T-helper 1 cell (primary cell): Measurements from ENCODE around the gene ABHD3.
"Not testable (repeated sequence)": the region's sequence is repeated elsewhere in the genome, so short reads cannot be mapped to it uniquely, and the experiment has no call there.

Experiments
- DNase-seq, 5 donors: peaks; one replicate each; pipeline ENCODE4 v3.0.0-alpha.2; 2012 to 2020

ABHD3 gene

GRCh38 chr18:21703241-21703820, 1.2 kb downstream of the ABHD3 start:
- peak in 1 of 5 donors; percentile 12 for DNase-seq

GRCh38 chr18:21702602-21703001, 2.0 kb downstream of the ABHD3 start:
- DNase-seq, result no peak

- DNase-seq, result no peak
Measured at GRCh38 chr18:21701621-21702020, 3.0 kb downstream of the ABHD3 start.

- DNase-seq, result no peak
Measured at GRCh38 chr18:21700528-21701075, 4.0 kb downstream of the ABHD3 start.

GRCh38 chr18:21693322-21693721, 11.3 kb downstream of the ABHD3 start:
- DNase-seq, result no peak

GRCh38 chr18:21689736-21690135, 14.8 kb downstream of the ABHD3 start:
- DNase-seq, result no peak

GRCh38 chr18:21686282-21687105, 18.1 kb downstream of the ABHD3 start:
- no peak for DNase-seq

GRCh38 chr18:21685556-21685981, 19.0 kb downstream of the ABHD3 start:
- DNase-seq, result not testable (repeated sequence)

GRCh38 chr18:21684731-21685130, 19.8 kb downstream of the ABHD3 start:
- DNase-seq, result no peak

GRCh38 chr18:21682371-21683051, 22.1 kb downstream of the ABHD3 start:
- DNase-seq, result peak in 1 of 5 donors; percentile 70

- no peak for DNase-seq
Measured at GRCh38 chr18:21680161-21680560, 24.4 kb downstream of the ABHD3 start.

GRCh38 chr18:21678859-21679258, 25.7 kb downstream of the ABHD3 start:
- no peak for DNase-seq

- not testable (repeated sequence) for DNase-seq
Measured at GRCh38 chr18:21675354-21675753, 29.2 kb downstream of the ABHD3 start.

- no peak for DNase-seq
Measured at GRCh38 chr18:21672521-21673267, 31.9 kb downstream of the ABHD3 start.

GRCh38 chr18:21669736-21670285, 34.8 kb downstream of the ABHD3 start:
- no peak for DNase-seq

GRCh38 chr18:21664069-21664468, 40.5 kb downstream of the ABHD3 start:
- DNase-seq, result no peak

GRCh38 chr18:21663578-21663977, 41.0 kb downstream of the ABHD3 start:
- no peak for DNase-seq

GRCh38 chr18:21662581-21662980, 42.0 kb downstream of the ABHD3 start:
- no peak for DNase-seq

GRCh38 chr18:21660078-21660477, 44.5 kb downstream of the ABHD3 start:
- no peak for DNase-seq

- DNase-seq, result no peak
Measured at GRCh38 chr18:21656402-21656801, 48.2 kb downstream of the ABHD3 start.

- DNase-seq, result no peak
Measured at GRCh38 chr18:21653361-21653760, 51.2 kb downstream of the ABHD3 start.

GRCh38 chr18:21652073-21652472, 52.5 kb downstream of the ABHD3 start:
- no peak for DNase-seq
